Germinal center (tissue), 1 donor: ENCODE data around the gene SOCS1.

ENCODE experiments used
- DNase-seq: peaks from one replicate; pipeline ENCODE4 v3.0.0; 2012; ENCODE audit warnings: mixed read lengths, low spot score

SOCS1 gene

GRCh38 chr16:11260596-11260966 lies 4.6 kb upstream of the SOCS1 start:
- no peak for DNase-seq

- DNase-seq = no peak
Measured at GRCh38 chr16:11259655-11260595, 3.9 kb upstream of the SOCS1 start.

GRCh38 chr16:11258553-11259492 lies 2.8 kb upstream of the SOCS1 start:
- DNase-seq = peak; percentile 68

- peak; percentile 63 for DNase-seq
Measured at GRCh38 chr16:11257131-11257938, 1.3 kb upstream of the SOCS1 start.

- DNase-seq = no peak
Measured at GRCh38 chr16:11256661-11257130, 692 bp upstream of the SOCS1 start.

- peak; percentile 61 for DNase-seq
Measured at GRCh38 chr16:11254913-11255736, 879 bp downstream of the SOCS1 start.

GRCh38 chr16:11253995-11254912 lies 1.8 kb downstream of the SOCS1 start:
- peak; percentile 50 for DNase-seq

GRCh38 chr16:11253009-11253994 lies 2.7 kb downstream of the SOCS1 start:
- no peak for DNase-seq

GRCh38 chr16:11252482-11252931 lies 3.5 kb downstream of the SOCS1 start:
- DNase-seq = no peak

- DNase-seq = no peak
Measured at GRCh38 chr16:11251525-11252481, 4.2 kb downstream of the SOCS1 start.

- DNase-seq = no peak
Measured at GRCh38 chr16:11250786-11251524, 5.0 kb downstream of the SOCS1 start.

- no peak for DNase-seq
Measured at GRCh38 chr16:11250091-11250785, 5.8 kb downstream of the SOCS1 start.

- DNase-seq = no peak
Measured at GRCh38 chr16:11249233-11250061, 6.6 kb downstream of the SOCS1 start.

- DNase-seq = peak; percentile 57
Measured at GRCh38 chr16:11248133-11248532, 7.9 kb downstream of the SOCS1 start.

GRCh38 chr16:11245988-11246387 lies 10.0 kb downstream of the SOCS1 start:
- DNase-seq = no peak
